Measurements from ENCODE around the gene NOTCH2.
A peak's percentile ranks its signal among the peaks of the same experiment; 100 is the strongest.

The NOTCH2 gene

DNA sequence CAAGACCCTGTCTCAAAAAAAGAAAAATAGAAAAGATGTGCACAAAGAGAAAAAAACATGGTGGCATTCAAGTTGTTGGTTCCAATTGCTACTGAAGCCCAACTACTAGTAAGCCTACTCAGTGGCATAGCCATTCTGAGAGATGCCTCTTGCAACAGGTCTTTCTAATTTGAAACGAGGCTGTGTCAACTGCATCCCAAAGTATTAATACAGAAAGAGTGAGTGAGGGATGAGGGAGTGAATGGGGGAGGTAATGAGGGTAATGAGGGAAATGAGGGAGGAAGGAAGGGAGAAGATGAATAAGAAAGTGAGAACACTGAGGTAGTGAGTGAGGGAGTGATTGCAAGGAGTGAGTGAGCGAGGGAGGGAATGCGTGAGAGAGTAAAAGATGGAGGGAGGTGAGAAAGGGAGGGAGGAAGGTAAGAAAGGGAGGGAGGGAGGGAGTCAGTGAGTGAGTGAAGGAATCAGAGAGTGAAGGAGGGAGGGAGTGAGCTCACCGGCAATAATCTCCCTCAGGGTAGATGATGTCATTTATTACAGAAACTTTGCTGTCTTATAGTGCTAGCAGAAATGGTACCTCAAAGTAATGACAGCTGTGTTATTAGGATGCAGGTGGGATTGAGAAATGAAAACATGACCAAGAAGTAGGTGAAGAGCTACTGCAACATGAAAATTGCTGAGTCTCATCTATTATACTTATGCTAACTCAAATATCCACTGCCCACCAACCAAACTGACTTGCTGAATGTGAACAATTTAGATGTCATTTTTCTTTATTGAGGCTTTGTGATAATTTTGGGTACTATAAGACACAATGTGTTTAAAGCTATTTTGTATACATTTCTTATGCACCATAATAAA is 97.5 kb downstream of the NOTCH2 start:
- DNase-seq: no peak

DNA sequence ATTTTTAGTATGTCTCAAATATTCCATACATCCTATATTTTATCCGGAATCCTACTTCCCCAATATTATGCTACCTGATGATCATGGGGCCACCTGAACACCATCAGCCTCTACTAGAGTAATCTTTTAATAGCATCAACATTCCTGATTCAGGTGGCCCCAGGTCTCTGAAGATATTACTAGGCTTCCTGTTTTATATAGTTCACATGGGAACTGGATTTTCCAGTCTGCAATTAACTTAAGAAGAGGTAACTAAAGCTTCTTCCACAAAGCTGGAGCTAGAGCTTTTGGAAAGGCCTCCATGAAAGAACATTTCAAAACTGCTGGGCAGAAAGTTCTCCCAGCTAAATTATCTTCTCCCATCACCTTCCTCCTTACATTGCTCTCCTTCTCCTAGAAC is 100.9 kb downstream of the NOTCH2 start:
- no peak for DNase-seq

DNA sequence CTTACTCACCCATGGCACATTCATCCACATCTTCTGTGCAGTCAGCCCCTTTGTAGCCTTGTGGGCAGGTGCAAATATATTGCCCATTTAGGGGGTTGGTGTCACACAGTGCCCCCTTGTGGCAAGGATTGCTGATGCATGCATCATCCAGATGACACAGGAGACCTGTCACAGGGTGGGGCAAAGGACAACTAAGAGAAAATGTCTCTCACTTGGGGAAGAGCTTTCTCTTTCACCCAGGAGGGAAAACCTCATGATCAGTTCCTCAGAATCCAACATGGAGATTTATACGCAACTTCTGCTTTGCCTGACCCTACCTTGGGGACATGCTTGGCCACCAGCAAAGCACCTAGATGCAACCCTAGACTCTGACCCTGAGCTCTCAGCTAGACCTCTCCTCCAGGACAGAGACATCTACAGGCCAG is 101.4 kb downstream of the NOTCH2 start:
- peak; percentile 84 for DNase-seq

DNA sequence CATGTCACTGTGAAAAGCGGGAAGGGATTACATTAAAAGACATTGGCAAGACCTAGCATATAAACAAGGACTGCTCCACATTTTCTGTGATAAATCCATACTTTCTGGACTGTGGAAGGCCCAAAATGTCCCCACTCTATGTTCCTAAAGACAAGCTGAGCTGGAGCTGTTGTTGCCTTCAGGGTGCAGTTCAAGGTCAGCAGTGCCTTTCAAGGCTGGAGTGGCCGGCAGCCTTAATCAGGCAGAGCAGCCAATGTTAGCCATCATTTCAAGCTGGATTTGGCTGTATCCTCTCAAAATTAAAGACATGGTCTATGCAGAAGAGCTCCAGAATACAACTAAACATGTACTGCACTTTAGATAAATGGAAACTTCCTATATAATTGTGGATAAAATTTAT is 102.8 kb downstream of the NOTCH2 start:
- no peak for DNase-seq

GRCh38 chr1:119966020-119966419 is 103.4 kb downstream of the NOTCH2 start:
- no peak for DNase-seq

- no peak for DNase-seq
Measured at GRCh38 chr1:119964673-119965363, 104.6 kb downstream of the NOTCH2 start.

GRCh38 chr1:119962296-119962968 is 107.0 kb downstream of the NOTCH2 start:
- no peak for DNase-seq

DNA sequence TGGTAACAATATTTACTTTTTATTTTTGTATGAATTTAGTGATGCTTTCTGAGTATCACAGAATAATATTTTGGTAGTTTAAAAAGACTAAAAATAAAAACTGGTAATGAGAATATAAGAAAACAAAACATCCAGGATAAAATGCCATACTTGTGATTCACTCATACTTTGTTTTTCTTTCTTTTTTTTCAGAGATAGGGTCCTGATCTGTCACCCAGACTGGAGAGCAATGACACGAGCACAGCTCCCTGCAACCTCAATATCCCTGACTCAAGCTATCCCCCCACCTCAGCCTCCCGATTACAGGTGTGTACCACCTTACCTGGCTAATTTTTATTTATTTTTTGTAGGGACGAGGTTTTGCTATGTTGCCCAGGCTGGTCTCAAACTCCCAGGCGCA is 109.0 kb downstream of the NOTCH2 start:
- DNase-seq: no peak

- DNase-seq: no peak
Measured at GRCh38 chr1:119959268-119960220, 109.9 kb downstream of the NOTCH2 start.

- no peak for DNase-seq
Measured at GRCh38 chr1:119958223-119958622, 111.2 kb downstream of the NOTCH2 start.

- no peak for DNase-seq
Measured at GRCh38 chr1:119956306-119956705, 113.2 kb downstream of the NOTCH2 start.

DNA sequence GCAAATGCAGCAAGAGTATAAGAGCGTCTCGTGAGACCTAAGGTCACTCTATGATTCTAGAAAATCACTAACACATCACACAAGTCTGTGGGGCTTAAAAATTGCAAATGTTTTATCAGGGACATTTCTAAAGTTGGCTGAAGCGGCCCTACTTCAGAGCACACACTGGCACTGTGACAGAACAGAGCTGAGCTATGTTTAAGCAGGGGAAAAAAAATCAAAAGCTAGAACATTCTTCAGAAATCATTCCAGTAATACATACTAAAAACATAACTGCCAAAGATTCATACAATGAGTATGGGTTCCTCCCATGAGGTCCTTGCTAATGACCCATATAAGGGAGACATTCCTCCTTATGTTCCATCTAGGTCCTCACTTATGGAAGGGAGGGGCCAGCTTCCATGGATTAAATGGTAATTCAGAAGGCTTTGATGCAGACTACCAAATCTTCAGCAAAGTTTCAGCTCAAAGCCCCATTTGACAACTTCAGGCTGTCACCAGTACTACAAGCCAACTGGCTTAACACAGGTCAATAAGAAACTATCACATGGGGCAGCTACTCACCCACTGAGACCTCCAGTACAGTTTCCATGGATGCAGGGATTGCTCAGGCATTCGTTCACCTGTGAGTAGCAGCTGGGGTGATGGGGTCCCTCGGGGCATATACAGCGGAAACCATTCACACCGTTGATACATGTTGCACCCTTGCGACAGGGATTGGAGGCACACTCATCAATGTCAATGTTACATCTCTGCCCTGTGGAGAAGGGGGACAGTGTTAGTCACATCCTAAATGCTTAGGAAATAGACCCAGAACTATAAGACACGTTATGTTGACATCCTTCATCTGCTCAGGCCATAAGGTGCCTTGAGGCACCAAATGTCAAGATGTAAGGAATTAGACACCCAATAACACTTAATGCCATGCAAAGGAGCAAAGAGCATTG is 114.7 kb downstream of the NOTCH2 start:
- no peak for DNase-seq

- DNase-seq: no peak
Measured at GRCh38 chr1:119953266-119953998, 116.0 kb downstream of the NOTCH2 start.

GRCh38 chr1:119952496-119952895 is 117.0 kb downstream of the NOTCH2 start:
- no peak for DNase-seq

DNA sequence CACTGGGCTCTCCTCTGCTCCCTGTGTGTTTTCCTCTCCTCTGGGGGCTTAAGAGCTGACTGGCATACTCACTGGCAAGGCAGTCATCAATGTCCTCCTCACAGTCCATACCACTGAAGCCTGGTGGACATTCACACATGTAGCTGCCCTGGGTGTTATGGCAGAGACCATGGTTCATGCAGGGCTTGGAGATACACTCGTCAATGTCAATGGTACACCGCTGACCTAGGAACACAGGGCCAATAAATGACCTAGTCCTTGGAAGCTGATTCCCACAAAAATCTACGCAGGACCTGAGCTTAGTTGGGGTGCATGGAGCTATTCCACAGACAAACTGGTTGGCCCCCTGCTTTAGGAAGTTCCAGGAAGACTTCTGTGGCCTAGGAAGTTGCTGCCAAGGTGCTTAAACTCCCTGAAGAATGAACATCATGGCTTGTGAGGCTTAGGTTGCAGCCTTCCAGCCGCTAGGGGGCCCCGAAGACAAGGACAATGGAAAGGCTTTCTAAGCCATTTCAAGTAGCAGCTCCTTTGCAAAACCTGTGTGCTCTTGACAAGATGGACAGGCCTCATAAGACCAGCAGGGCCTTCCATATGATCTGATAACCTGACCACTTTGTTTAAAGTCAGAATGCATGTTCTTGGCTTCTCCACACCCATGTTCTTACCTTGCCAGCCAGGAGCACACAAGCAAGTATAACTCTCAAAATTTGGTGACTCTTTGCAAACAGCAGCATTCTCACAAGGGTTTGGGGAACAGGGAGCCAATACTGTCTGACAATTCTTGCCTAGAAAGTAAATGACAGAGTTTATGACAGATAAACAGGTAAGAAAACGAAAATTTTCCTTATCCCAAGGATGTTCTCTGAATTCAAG is 120.9 kb downstream of the NOTCH2 start:
- peak; percentile 88 for DNase-seq

DNA sequence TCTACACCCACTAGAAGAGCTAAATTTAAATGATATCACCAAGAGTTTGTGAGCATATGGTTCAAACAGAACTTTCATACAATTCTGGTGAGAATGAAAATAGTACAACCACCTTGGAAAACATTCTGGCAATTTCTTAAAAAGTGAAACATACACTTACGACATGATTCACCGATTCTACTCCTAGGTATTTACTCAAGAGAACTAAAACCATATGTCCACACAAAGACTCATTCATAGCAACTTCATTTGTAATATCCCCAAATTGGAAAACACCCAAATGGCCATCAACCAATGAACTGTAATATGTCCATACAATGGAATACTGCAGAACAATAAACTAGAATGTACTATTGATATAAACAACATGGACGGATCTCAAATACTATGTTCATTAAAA is 122.0 kb downstream of the NOTCH2 start:
- no peak for DNase-seq

GRCh38 chr1:119946724-119947123 is 122.7 kb downstream of the NOTCH2 start:
- no peak for DNase-seq

DNA sequence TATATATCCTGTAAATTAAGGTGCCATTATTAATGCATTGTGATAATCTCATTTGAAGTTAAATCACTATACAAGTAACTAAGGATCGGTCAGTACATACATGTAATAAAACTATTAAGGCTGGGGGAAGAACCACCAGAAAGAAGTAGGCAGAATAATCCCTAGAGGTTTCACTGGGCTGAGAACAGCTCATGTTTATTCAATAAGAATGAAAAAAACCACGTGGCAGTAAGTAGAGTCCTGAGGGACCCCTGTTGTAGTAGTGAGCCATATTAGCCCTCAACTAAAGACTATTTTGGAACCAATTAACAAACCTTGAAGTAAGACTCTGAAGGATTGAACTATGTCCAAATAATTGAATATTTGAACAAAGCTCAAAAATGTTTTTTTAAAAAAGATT is 126.2 kb downstream of the NOTCH2 start:
- DNase-seq: no peak

DNA sequence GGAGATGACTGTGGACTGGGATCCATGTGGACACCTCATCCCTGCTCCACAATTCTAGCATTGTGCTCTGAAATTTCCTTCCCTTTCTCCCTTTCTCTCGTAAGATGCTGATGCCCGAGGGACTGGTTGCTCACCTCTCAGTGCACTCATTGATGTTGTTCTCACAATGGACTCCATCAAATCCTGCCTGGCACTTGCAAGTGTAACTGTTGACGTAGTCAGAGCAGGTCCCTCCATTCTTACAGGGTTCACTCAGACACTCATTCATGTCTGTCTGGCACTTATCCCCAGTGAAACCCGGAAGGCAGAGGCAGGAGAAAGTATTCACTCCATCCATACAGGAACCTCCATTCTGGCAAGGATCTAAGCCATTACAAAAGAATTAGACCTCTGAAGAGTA is 128.1 kb downstream of the NOTCH2 start:
- DNase-seq: no peak

DNA sequence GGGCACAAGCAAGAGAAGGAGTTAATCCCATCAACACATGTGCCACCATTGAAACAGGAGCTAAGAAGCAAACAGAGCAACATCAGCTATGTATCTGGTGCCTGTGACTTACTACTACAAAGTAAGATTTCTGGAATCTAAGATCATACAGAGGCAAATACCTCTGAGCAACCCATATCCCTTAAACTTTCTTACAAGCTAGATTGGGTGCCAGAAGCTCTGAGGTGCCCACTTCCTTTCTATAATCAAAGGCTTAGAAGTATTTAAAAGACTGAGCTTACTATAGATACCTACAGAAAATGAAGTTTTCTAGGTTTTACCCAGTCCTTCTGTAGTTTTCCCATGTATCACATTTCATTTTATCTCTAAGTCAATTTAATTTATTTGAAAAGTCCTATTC is 128.8 kb downstream of the NOTCH2 start:
- DNase-seq: no peak

Data from islet precursor cell (in vitro differentiated cells).